Measurements from ENCODE around the gene KIAA0232.

DNA sequence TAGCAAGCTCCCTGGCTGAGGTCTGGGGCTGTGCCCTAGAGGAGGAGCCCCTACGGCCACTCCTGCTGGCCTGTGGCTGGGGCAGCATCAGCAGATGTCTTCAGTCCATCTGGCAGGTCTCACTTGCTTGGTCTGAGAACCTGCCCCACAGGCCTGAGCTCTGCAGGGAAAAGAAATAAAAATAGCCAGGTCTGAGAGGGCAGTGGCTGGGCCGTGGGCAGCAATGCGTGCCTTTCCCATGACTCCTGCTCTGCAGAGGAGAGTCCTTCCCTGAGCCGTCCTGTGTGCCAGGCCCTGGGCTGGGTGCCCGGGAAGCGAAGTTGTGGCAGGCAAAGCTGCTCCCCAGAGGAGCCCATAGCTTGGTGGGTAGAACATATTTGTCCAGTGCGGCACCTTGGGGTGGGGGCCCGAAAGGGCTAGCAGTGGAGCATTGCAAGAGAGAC is 11.3 kb upstream of the KIAA0232 start:
- TF ChIP-seq, protein P1, sequence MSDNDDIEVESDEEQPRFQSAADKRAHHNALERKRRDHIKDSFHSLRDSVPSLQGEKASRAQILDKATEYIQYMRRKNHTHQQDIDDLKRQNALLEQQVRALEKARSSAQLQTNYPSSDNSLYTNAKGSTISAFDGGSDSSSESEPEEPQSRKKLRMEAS (IDR thresholded peaks at IDR 0.05; ENCODE audit: low read depth, low read length), result no peak
- TF ChIP-seq EZH2 (IDR thresholded peaks at IDR 0.05; ENCODE audit: borderline replicate concordance, control insufficient read depth, low read depth, low read length) (no peak), CTCF (IDR thresholded peaks at IDR 0.05 in 2 of 3, conservative IDR thresholded peaks at IDR 0.05 in 1 of 3; ENCODE audit: control insufficient read depth in 2 of 3, extremely low read depth in 1 of 3, insufficient read depth in 1 of 3, low read depth in 3 of 3, low read length in 3 of 3) (no peak)

Data from GM12878 (cell line).